MM.1S (cell line): ENCODE measurements around the gene ATP13A3.

Experiments used
- DNase-seq: peaks from one replicate; pipeline ENCODE4 v3.0.0-alpha.2; 2015
- H2AFZ ChIP-seq: fragments of 300-600 bp; sonication (generic); 2 replicates; pipeline ENCODE4 v1.6.0; 2016; ENCODE audit warnings: antibody characterized with exemption, low read length
- H3F3A ChIP-seq: fragments of 300-600 bp; sonication (generic); 2 replicates; pipeline ENCODE4 v1.6.1; 2016; ENCODE audit warnings: mild to moderate bottlenecking, antibody characterized with exemption, low read length, moderate library complexity, mixed read lengths; ENCODE audit not compliant: insufficient read depth
- H3K27ac ChIP-seq: fragments of 300-600 bp; sonication (generic); 2 replicates; pipeline ENCODE4 v1.5.1; 2016; ENCODE audit warnings: mild to moderate bottlenecking, low read length
- H3K27me3 ChIP-seq: fragments of 300-600 bp; sonication (generic); replicated peaks from 2 replicates; pipeline ENCODE4 v1.6.0; 2016; ENCODE audit warnings: low read length; ENCODE audit not compliant: insufficient read depth
- H3K36me3 ChIP-seq: fragments of 300-600 bp; sonication (generic); replicated peaks from 2 replicates; pipeline ENCODE4 v1.6.1; 2016; ENCODE audit warnings: mild to moderate bottlenecking, low read length, mixed read lengths; ENCODE audit not compliant: insufficient read depth
- H3K4me1 ChIP-seq: fragments of 300-600 bp; sonication (generic); 2 replicates; pipeline ENCODE4 v1.6.1; 2016; ENCODE audit warnings: low read length, mixed read lengths
- H3K4me2 ChIP-seq: fragments of 300-600 bp; sonication (generic); 2 replicates; pipeline ENCODE4 v1.6.0; 2016; ENCODE audit warnings: low read depth, low read length
- H3K4me3 ChIP-seq: fragments of 300-600 bp; sonication (generic); 2 replicates; pipeline ENCODE4 v1.5.1; 2016; ENCODE audit warnings: low read length, mixed read lengths
- H3K79me2 ChIP-seq: fragments of 300-600 bp; sonication (generic); 2 replicates; pipeline ENCODE4 v1.6.1; 2016; ENCODE audit warnings: mixed run types, low read length, mixed read lengths
- H3K9ac ChIP-seq: fragments of 300-600 bp; sonication (generic); 2 replicates; pipeline ENCODE4 v1.6.1; 2016; ENCODE audit warnings: low read length, mixed read lengths
- H3K9me2 ChIP-seq: fragments of 300-600 bp; sonication (generic); replicated peaks from 2 replicates; pipeline ENCODE4 v1.6.1; 2016; ENCODE audit warnings: mild to moderate bottlenecking, low read length, mixed read lengths; ENCODE audit not compliant: insufficient read depth
- H3K9me3 ChIP-seq: fragments of 300-600 bp; sonication (generic); replicated peaks from 2 replicates; pipeline ENCODE4 v1.6.1; 2016; ENCODE audit warnings: mild to moderate bottlenecking, low read length, mixed read lengths; ENCODE audit not compliant: insufficient read depth
- H4K20me1 ChIP-seq: fragments of 300-600 bp; sonication (generic); 2 replicates; pipeline ENCODE4 v1.6.1; 2016; ENCODE audit warnings: mild to moderate bottlenecking, low read length, moderate library complexity, mixed read lengths; ENCODE audit not compliant: insufficient read depth
- CTCF ChIP-seq: fragments of 300-600 bp; sonication (generic); IDR thresholded peaks from 2 replicates; pipeline ENCODE4 v1.5.1; 2016; ENCODE audit warnings: antibody characterized with exemption, low read length, mixed read lengths
- EZH2 ChIP-seq: fragments of 300-600 bp; sonication (generic); optimal IDR thresholded peaks from 2 replicates; pipeline ENCODE3; 2017; ENCODE audit warnings: low read depth, mild to moderate bottlenecking, antibody characterized with exemption, low read length, mixed read lengths
- EZH2phosphoT487 ChIP-seq: fragments of 300-600 bp; sonication (generic); IDR thresholded peaks from 2 replicates; pipeline ENCODE4 v1.6.1; 2018; ENCODE audit warnings: antibody characterized with exemption, low read length

The ATP13A3 gene

GRCh38 chr3:194374935-194375334, 111.9 kb downstream of the ATP13A3 start:
- Histone ChIP-seq H3K27me3 (peaks cover 9% of the 10 kb centered on the region; the same call in 1 of the 2 replicates), H3K9me2 (no peaks in the 10 kb centered on the region), H3K9ac (no peak overlapping the region), H3K4me2 (no peak overlapping the region), H3K27ac (no peak overlapping the region), H3K79me2 (no peaks in the 10 kb centered on the region), H3K4me1 (no peaks in the 10 kb centered on the region), H3K9me3 (no peaks in the 10 kb centered on the region), H3K36me3 (no peaks in the 10 kb centered on the region), H3K4me3 (no peak overlapping the region), H3F3A (no peaks in the 10 kb centered on the region), H2AFZ (no peak overlapping the region), H4K20me1 (no peaks in the 10 kb centered on the region)
- TF ChIP-seq CTCF, result no peak
- no peak for TF ChIP-seq EZH2phosphoT487
- TF ChIP-seq EZH2, result no peak
- no peak for DNase-seq

DNA sequence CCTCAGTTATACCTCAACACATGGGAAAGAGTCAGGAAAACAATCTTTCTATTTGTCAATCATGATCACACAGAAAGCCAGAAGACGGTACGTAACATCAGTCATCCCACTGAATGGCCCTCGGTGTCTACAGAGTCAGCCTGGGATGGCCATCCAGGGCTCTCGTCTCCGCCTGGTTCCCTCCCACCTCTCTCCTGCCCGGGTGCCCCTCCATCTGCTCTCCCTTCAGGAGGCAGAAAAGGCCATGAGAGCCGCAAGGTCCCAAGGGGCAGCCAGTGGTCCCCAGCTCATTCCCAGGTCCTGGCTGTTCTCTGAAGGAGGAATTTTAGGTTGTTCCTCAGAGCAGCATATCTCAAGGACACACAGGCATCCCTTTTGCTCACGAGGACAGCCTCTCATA, 112.9 kb downstream of the ATP13A3 start:
- no peaks in the 10 kb centered on the region for H3K9me2 ChIP-seq
- no peak for DNase-seq
- H3K79me2 ChIP-seq, result no peaks in the 10 kb centered on the region
- H3F3A ChIP-seq, result no peaks in the 10 kb centered on the region
- H3K4me3 ChIP-seq, result no peak overlapping the region
- TF ChIP-seq CTCF, result no peak
- TF ChIP-seq EZH2phosphoT487, result no peak
- TF ChIP-seq EZH2, result no peak
- H3K4me2 ChIP-seq, result no peak overlapping the region
- no peaks in the 10 kb centered on the region for H4K20me1 ChIP-seq
- H3K9ac ChIP-seq, result no peak overlapping the region
- no peaks in the 10 kb centered on the region for H3K9me3 ChIP-seq
- 0 out of 2 replicates have a peak overlapping the region, but pooled peaks have one; percentile 24 for H2AFZ ChIP-seq
- no peaks in the 10 kb centered on the region for H3K4me1 ChIP-seq
- peaks cover 17% of the 10 kb centered on the region for H3K27me3 ChIP-seq
- H3K27ac ChIP-seq, result no peak overlapping the region
- no peaks in the 10 kb centered on the region for H3K36me3 ChIP-seq

- Histone ChIP-seq H3K27ac (no peak overlapping the region), H3K27me3 (peaks cover 24% of the 10 kb centered on the region), H3K9me2 (no peaks in the 10 kb centered on the region), H3K4me3 (no peak overlapping the region), H3K79me2 (no peaks in the 10 kb centered on the region), H3K9me3 (no peaks in the 10 kb centered on the region), H4K20me1 (no peaks in the 10 kb centered on the region), H3K4me1 (no peaks in the 10 kb centered on the region), H3K4me2 (no peak overlapping the region), H3K36me3 (no peaks in the 10 kb centered on the region), H2AFZ (no peak overlapping the region), H3F3A (no peaks in the 10 kb centered on the region), H3K9ac (no peak overlapping the region)
- no peak for TF ChIP-seq EZH2
- no peak for DNase-seq
These were observed 113.8 kb downstream of the ATP13A3 start for GRCh38 chr3:194373028-194373427.

DNA sequence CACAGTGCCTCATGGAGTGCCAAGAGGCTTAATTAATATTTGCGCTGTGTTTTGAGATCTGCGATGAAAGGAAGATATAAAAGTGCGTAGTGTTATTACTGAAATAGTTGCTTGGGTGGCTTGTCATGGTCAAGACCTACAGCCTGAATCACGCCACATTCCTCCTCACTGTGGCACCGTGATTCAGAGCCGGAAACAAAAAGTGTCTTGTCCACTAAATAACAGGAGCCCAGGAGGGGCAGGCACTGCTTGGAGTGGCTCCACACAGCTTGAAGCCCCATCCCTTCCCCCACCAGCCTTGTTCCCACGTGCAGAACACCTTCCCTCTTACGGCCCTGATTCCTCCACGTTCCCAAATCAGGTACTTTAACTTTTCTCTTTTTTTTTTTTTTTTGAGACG, 116.0 kb downstream of the ATP13A3 start:
- Histone ChIP-seq H3K4me1 (no peaks in the 10 kb centered on the region), H3K4me3 (no peak overlapping the region), H3K27me3 (peaks cover 26% of the 10 kb centered on the region), H4K20me1 (no peaks in the 10 kb centered on the region), H3K9me2 (no peaks in the 10 kb centered on the region), H3K4me2 (no peak overlapping the region), H3K36me3 (no peaks in the 10 kb centered on the region), H3F3A (no peaks in the 10 kb centered on the region), H3K79me2 (no peaks in the 10 kb centered on the region), H3K9ac (no peak overlapping the region), H3K9me3 (no peaks in the 10 kb centered on the region), H2AFZ (no peak overlapping the region), H3K27ac (no peak overlapping the region)
- TF ChIP-seq CTCF (no peak), EZH2phosphoT487 (no peak), EZH2 (no peak)
- no peak for DNase-seq
